A673 (cell line): ENCODE measurements around the gene STH.

ENCODE experiments used
- CTCF ChIP-seq: fragments of 300-800, 200-600 bp; sonication (generic); conservative IDR thresholded peaks from 2 replicates; pipeline ENCODE4 v1.5.1; 2017; ENCODE audit warnings: low read depth, mild to moderate bottlenecking, antibody characterized with exemption, low read length, moderate library complexity, mixed read lengths
- EZH2 ChIP-seq: fragments of 200-600 bp; sonication (generic); IDR thresholded peaks from 2 replicates; pipeline ENCODE4 v1.6.1; 2017; ENCODE audit warnings: borderline replicate concordance, low read depth, mild to moderate bottlenecking, mixed read lengths, antibody characterized with exemption, low read length; ENCODE audit not compliant: poor library complexity, severe bottlenecking

- TF ChIP-seq CTCF (no peak), EZH2 (no peak)
These were observed 24.8 kb downstream of the STH start for GRCh38 chr17:46023783-46024388.
